NCI-H2107 treated with DMSO at 0.1 percent for 48 hours (cell line): ENCODE data around the gene JPH3.

ENCODE experiments used
- DNase-seq: peaks from one replicate; lab custom pipeline; 2025; ENCODE audit not compliant: unreplicated experiment; lab: John Stamatoyannopoulos, UW

JPH3 gene

GRCh38 chr16:87625241-87625797 is 23.0 kb downstream of the JPH3 start:
- no peak for DNase-seq

GRCh38 chr16:87626401-87626800 is 24.1 kb downstream of the JPH3 start:
- DNase-seq = no peak

GRCh38 chr16:87626905-87627304 is 24.6 kb downstream of the JPH3 start:
- DNase-seq = no peak

GRCh38 chr16:87627542-87628245 is 25.4 kb downstream of the JPH3 start:
- DNase-seq = no peak

- no peak for DNase-seq
Measured at GRCh38 chr16:87628246-87628923, 26.1 kb downstream of the JPH3 start.

GRCh38 chr16:87628940-87629339 is 26.6 kb downstream of the JPH3 start:
- DNase-seq = peak; percentile 6

- no peak for DNase-seq
Measured at GRCh38 chr16:87631067-87631466, 28.8 kb downstream of the JPH3 start.

GRCh38 chr16:87634411-87634810 is 32.1 kb downstream of the JPH3 start:
- no peak for DNase-seq

- DNase-seq = peak; percentile 35
Measured at GRCh38 chr16:87635541-87636049, 33.3 kb downstream of the JPH3 start.

- peak; percentile 51 for DNase-seq
Measured at GRCh38 chr16:87636050-87636684, 33.9 kb downstream of the JPH3 start.

- DNase-seq = no peak
Measured at GRCh38 chr16:87636741-87637140, 34.4 kb downstream of the JPH3 start.

- no peak for DNase-seq
Measured at GRCh38 chr16:87637357-87637756, 35.0 kb downstream of the JPH3 start.

- DNase-seq = no peak
Measured at GRCh38 chr16:87638736-87639135, 36.4 kb downstream of the JPH3 start.

- no peak for DNase-seq
Measured at GRCh38 chr16:87641721-87642120, 39.4 kb downstream of the JPH3 start.

GRCh38 chr16:87642491-87642890 is 40.2 kb downstream of the JPH3 start:
- no peak for DNase-seq

GRCh38 chr16:87644186-87644585 is 41.9 kb downstream of the JPH3 start:
- DNase-seq = no peak

GRCh38 chr16:87644596-87644995 is 42.3 kb downstream of the JPH3 start:
- no peak for DNase-seq

GRCh38 chr16:87645802-87646201 is 43.5 kb downstream of the JPH3 start:
- no peak for DNase-seq

- DNase-seq = no peak
Measured at GRCh38 chr16:87647431-87648185, 45.3 kb downstream of the JPH3 start.

GRCh38 chr16:87648236-87648635 is 45.9 kb downstream of the JPH3 start:
- no peak for DNase-seq
